Stimulated activated CD4-positive, alpha-beta T cell treated with anti-CD3 and anti-CD28 coated beads, Interleukin-4, amount 100 ng/mL, for 24 hours (primary cell): ENCODE measurements around the gene PPP1R26.

Experiments
- DNase-seq: peaks from one replicate; pipeline ENCODE4 v3.0.0-alpha.2; 2020

The PPP1R26 gene

DNA sequence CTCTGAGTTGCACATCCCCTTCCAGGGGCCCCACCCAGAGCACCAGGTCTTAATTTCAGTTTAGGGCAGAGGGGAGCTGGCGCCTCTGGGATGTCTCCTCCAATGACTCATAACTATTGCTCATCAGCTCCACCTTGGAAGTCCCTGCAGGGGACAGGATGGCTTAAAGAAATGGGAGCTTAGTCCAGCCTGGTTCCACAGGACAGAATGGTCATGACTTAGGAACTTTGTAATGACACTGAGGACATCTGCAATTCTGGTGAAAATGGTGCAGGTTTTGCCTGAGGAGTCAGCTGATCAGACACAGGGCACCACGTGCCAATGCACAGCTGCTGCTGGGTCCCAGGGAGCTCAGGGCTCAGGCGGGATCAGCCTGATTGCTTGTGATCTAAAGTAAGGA lies 16.4 kb upstream of the PPP1R26 start:
- no peak for DNase-seq

DNA sequence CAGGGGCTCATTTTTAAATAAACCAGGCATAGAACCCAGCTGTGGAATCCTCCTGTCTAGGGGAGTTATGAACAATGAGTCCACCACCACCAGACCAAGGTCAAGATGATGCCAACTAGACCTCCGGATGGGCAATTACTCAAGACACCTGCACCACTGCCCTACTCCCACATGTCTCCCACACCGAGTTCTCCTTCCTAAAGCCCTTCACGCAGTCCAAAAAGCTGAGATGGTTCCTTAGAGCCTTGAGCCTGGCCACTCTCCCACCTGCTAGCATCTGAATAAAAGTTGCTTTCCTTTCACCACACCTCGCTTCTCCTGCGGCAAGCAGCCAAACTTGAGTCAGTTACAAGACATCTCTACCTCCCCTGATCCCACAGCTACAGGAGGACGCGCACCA lies 15.4 kb upstream of the PPP1R26 start:
- DNase-seq: no peak

DNA sequence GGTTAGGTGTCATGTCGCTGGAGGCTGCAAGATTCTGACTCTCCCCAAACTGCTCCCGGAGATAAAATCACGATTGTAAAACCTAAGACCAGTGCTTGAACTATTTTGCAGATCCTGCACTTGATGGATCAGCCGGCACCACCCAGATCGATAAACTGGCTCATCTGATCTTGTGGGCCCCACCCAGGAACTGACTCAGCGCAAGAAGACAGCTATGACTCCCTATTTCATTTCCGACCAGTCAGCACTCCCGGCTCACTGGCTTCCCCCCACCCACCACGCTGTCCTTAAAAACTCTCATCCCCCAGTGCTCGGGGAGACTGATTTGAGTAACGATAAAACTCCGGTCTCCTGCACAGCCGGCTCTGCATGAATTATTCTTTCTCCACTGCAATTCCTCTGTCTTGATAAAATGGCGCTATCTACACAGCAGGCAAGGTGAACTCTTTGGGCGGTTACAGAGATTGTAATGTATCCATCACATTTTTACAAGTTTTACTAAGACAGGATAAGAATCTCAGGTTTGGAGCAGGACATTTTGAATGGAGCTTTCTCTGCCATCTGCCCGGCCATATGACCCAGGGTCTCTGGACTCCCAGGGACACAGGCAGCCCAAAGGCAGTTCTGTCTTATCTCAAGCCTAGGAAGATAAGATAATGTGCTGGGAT lies 10.6 kb upstream of the PPP1R26 start:
- peak; percentile 77 for DNase-seq

DNA sequence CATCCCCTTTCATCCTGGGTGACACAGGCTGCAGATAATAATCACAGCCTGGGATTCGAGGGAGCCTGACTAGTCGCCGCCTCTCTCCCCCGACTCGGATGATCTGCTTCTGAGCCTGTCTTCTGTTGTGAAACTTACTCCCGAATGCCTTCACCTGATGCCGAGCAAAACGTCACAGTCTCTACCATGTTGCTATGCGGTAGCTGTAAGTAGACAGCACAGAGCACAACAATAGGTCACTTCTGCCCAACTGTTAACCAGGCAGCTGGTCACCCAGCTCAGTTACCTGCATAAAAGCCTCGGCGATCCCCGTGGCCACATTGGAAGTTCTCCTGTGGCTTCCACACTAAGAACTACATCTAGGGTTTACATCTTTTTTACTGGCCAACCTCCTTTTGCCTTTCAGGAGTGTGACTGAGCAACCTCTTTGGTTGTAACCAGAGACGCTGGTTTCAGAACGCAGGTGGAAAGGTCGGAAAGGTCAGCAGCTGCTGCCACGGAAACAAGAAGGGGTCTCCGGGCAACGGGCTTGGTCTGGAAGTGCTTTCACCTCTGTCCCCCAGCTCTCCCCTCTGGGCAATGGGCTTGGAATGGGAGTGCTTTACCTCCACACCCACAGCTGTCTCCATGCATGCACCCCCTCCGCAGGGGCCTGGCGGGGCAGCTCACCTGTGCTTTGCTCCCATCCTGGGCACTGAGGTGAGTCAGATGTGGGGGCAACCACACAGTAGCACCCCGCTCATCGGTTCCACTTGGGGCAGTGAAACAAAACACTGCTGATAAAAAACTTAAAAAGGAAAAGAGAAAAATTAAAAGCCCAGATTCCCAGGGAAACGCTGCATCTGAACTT lies 7.6 kb upstream of the PPP1R26 start:
- no peak for DNase-seq

DNA sequence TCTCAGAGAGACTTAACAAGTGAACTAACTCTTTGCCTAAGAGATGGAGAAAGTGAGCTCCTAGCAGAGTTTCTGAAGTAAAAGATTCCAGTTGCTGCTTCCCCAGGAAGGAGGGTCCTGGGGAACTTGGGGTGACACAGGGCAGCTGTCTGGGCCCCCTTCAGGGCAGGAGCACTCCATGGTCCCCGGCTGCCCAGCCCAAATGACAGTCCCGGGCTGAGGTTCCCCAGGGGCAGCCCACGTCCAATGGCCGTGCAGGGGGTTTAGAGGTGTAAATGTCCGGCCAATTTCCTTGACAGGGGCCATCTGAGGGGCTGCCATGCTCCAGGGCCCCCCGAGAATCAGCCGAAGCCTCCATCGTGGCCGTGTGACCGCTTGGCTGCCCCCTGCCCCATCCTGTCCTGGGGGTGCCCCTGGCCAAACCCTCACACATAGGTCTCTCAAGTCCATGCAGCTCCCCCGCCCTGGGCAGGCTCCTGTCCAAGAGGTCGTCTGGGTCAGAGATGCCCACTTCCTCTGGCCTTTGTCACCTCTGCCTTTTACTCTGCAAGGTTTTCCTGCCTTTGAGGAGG lies 5.5 kb upstream of the PPP1R26 start:
- no peak for DNase-seq

DNA sequence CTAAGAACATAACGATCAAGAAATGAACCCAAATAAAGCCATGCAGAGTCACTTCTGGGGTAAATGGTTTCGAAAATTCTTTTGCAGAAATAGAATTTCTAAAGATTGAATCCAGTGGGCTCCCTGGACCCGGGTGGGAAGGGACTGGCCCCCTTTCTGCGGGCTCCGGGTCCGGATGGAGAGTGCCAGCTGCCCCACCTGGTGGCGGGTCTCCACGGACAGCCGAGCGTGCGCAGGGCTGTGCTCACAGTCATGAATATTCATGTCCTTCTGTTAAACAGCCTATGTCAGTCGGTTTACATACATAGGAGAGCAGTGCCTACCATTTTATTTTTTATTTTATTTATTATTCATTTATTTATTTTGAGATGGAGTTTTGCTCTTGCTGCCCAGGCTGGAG lies 4.7 kb upstream of the PPP1R26 start:
- DNase-seq: peak; percentile 14

DNA sequence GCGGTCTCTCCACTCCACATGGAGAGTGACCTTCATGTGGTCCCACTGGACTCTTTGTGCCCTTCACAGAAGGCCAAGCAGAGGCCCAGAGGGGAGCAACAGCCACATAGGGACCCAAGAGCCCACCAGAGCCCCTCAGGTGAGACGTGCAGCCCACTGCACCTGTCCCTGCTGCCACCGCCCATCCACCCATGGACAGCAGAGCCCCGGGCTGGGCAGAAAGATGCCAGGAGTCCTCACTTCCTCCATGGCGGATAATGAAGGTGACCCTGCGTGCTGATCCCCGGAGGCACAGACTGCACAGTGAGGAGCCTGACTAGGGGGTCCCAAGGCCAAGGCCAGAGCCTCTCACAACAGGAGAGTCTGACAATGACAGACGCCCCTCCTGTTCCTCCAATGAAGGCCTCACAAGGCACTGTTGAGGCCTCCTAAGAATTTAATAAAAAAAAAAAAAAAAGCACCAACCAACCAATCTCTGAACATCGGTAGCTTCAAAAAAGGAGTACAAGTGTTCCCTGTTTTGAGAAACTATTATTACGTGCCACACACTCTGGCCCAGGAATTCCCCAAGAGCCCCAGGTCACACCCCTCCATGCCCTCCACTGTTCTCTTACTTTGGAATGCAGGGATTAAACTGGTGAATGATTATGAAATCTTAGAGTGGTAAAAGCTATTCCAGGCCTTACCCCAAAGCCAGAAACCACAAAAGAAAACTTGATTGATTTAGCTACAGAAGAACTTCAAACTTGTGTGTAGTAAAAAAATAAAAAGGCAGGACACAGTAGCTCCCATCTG lies 2.8 kb upstream of the PPP1R26 start:
- no peak for DNase-seq

DNA sequence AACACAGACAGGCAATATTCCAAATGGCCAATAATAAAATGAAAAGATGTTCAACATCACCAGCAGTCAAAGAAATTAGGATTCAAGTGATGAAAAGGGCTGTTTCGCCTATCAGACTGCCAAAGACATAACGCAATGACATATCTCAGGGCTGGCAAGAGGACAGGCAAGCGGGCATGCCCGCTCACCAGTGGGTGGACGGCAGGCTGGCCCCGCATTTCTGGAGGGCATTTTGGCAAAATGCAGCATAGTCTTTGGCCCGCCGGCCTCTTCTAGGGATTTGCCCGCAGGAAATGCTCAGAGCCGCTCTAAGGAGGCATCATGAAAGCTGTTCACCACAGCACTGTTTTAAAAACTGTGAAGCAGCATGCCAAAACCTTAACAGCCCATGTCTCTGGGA lies 1.4 kb upstream of the PPP1R26 start:
- no peak for DNase-seq

DNA sequence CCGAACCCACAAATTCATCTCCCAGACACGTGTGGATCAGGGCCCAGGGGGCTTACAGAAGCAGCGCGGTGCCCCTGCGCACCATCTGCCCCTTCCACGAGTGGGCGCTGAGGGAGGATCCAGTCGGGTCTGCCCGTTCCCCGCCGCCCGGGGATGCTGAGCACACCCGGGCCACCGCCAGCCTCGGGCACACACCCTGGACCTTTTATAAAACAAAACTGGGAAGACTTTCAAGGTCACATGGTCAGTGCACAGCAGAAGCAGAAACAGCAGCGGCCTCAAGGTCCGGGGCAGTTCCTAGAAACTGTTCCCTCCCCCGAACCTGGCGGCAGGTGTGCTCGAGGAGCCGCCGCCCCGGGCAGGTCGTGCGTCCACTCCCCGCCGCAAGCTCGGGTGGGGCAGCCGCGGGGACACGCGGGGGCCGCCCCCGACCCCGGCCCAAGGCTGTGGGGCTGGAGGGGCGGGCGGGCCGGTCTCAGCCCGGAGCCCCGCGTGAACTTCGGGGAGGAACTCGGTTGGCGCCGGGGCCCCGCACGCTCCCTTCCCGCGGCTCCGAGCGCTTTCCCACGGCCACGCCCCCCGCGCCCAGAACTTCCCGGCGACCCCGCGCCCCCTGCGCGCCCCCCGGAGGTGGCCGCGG lies 633 bp upstream of the PPP1R26 start:
- no peak for DNase-seq

DNA sequence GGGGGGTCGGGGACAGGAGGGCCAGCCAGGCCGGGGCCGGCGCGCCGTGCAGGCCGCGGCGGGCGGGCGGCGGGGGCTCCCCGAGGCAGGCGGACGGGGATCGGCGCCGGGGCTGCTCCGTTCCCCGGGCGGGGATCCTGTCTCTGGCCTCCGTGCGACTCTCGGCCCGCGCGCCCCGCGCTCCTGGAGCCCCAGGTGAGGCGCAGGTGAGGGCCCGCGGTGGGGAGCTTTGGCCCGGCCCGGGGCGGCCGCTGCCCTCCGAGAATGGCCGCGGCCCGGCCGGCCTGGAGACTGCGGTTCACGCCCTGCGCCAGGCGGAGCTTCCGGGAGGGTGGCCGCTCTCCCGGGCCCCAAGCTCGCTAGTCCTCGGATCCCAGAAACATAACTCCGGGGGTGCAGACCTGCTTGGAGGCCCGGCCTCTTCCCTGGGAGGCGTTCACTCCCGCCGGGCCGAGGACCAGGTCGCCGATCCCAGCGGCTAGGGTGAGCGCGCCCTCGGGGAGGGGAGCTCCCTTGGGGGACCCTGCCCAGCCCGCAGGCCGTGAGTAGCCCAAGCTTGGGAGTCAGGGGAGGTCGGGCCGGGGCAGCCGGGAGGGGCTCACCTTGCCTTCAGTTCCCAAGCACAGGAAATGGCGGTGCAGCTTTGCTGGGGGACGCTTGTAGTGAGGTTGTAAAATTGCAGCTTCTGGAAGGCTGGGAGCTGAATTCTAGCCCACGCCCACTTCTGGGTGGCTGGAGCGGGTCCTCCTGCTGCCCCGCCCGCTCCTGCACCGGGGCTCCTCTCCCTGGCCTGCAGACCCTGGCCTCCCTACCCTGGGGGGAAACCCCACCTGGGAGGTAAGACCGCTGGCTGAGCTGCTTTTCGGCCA lies 723 bp downstream of the PPP1R26 start:
- no peak for DNase-seq

DNA sequence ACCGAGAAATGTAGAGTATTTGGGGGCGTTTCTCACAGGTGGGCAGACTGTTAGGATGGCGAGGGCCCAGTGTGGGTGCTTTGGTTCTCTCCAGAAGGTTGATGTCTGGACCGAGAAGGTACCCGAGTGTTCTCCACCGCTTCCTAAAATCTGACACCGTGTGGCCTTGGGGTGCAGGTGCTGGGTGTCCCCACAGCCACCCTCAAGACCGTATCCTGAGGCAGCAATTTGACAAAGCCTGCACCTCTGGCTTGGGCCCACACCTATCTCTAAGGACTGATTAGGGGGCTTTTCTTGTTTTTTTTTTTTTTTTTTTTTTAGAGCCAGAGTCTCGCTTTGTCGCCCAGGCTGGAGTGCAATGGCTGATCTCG lies 1.3 kb downstream of the PPP1R26 start:
- no peak for DNase-seq

DNA sequence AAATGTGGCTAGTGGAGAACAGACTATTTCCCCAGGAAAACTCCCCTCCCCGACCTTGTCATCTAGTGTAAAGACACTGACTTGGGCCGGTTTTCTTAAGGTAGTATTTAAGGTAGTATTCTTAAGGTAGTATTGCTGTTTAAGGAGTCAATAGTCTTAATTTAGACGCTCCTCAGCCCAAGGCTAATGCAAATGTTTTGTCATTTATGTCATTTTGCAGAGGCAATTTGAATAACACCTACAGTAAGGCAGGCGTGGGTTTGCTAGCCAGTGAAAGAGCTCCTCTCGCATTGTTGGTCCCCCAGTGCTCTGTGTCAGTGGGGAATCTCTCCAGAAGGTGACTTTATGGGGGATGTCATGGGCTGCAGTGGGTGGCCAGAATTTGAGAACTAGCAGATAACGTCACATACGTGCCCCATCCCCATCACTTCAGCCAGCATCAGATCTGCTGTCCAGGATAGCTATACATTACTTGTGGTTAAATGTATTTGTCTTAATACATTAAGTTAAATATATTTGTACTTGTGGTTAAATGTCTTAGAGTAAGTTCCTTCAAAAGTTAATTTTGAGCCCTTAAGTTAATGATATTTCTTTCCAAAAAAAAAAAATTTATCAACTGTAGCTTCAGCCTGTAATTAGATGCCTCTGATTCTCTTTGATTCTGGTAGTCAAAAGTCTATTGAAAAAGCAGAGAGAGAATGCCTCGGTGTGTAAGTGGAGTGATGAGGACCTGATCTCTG lies 2.6 kb downstream of the PPP1R26 start:
- no peak for DNase-seq

DNA sequence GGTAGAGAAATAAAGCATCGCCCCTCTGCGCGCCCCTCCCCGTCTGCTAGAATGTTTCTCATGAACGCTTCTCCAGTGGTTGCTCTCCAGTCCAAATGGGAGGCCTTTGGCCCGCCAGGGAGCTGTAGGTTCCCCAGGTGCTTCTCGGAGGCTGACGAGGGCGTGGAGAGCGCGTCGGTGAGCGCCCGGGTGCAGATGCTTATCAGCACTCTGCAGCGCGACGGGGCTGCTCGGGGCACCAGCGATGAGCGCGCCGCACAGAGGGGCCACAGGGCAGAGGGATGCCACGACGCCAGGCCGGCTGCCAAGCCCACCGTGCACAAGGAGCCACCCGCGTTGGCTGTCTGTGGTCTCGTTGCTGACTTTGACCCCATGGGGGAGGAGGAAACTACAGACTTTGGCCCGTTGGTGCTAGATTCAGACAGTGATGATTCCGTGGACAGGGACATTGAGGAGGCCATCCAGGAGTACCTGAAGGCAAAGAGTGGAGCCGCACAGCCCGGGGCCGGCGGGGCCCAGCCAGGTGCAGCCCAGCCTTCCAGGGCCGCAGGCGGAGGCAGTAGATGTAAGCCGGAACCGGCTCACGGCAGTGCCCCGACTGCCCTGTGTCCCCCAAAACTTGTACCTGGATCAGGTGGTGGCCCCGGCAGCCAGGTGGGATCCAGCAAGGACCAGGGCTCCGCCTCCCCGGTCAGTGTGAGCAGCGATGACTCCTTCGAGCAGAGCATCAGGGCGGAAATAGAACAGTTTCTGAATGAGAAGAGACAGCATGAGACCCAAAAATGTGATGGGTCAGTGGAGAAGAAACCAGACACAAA lies 5.1 kb downstream of the PPP1R26 start:
- no peak for DNase-seq

DNA sequence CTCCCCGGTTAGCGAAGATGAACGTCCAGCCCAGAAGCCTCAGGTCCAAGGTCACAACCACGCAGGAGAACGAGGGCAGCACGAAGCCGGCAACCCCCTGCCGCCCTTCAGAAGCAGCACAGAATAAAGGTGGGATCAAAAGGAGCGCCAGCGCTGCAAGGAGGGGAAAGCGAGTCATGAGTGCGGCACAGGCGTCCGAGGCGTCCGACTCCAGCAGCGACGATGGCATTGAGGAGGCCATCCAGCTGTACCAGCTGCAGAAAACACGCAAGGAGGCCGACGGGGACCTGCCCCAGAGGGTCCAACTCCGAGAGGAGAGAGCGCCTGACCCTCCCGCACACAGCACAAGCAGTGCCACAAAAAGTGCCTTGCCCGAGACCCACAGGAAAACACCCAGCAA lies 5.8 kb downstream of the PPP1R26 start:
- no peak for DNase-seq

DNA sequence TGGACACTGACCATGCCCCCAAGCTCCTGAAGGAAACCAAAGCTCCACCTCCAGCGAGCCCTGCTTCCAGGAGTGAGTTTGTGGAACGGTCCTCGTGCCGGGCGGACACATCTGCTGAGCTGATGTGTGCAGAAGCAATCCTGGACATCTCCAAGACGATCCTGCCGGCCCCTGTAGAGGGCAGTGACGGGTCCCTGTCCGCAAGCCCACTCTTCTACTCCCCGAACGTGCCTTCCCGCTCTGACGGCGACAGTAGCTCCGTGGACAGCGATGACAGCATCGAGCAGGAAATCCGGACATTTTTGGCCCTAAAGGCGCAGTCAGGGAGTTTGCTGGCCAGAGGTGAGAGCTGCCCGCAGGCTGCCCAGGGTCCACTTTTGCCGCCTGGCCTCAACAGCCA lies 6.2 kb downstream of the PPP1R26 start:
- DNase-seq: no peak

DNA sequence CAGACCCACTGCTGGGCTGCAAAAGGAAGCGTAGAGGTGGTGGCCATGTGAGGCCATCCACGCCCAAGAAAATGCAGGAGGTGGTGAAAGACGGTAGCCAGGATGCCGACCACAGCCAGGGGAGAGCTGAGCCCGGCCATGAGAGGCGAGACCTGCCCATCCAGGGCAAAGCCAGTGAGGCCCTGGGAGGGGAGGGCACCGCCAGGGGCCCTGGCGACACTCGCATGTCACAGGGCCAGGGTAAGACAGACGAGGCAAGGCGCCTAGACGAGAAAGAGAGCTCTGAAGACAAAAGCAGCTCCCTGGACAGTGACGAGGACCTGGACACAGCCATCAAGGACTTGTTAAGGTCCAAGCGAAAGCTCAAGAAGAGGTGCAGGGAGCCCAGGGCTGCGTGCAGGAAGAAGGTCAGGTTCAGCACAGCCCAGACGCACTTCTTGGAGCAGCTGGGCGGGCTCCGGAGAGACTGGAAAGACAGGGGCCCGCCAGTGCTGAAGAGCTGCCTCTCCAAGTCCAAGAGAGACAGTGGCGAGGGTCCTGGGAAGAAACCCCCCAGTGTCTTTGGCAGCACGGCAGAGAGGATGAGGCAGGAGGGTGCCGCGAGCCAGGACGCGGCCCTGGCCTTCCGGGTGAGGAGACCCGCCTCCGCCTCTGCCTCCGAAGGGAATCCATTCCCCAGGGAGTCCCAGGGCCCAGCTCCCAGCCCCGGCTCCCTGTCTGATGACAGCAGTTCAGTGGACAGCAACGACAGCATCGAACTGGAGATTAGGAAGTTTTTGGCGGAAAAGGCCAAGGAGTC lies 6.9 kb downstream of the PPP1R26 start:
- DNase-seq: no peak

DNA sequence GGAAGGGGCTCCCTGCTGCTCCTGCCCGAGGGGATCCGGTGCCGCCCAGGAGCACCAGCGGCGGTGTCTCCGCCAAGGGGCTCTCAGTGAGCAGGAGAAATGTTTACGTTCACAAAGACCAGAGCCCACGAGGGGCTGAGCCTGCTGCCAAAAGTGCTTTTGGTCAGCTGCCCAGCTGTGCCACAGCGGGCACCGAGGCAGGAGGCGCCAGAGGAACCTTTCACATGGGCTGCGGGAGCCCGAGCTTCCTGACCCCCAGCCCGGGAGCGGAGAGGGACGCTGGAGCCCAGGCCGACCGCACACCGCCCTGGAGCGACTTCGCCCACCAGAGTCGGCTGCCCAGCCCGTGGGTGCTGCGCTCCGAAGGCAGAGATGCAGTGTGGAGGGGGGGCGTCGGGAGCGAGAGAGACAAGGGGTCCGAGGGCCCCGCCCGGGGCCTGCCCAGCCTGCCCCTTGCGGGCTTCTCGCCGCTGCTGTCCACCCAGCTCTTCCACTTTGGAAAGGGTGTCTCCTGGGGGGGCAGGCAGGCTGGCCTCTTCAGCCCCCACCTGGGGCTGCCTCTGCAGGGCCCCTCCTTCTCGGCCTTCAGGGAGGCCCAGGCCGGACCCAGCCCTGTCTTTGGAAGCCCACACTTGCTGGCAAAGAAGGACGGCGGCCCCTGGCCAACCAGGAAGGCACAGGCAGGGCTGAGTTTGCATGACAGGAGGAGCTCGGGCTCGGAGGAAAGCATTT lies 7.9 kb downstream of the PPP1R26 start:
- no peak for DNase-seq

DNA sequence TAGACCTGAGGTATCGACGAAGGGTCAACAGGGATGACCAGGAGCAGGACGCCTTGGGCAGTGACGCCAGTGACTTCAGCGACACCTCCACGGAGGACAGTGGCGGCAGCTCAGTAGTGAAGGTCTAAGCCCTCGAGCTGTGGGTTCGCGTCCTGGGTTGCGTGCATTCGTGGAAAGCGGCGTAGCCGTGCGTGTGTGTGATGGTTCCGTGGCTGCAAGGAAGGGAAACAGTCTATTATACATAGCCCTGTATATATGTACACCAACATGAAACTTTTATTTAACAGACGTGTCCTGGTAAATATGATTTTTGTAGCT lies 8.4 kb downstream of the PPP1R26 start:
- no peak for DNase-seq

DNA sequence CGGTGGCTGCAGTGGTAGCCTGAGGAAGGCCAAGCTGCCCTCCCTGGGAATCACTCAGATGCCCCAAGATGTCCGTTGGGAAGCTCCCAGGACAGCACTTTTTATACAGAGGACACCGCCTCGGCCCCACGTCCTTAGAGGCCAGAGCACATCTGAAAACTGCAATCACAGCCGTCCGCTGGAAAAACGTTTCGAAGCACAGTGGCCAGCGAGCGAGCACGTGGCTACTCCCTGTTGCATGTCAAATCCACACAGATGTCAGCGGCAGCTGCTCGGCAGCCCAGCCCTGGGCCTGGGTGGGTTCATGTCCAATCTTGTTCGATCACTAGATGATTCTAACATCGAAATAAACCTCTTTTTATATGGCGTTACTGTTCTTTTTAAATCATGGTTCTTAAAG lies 8.9 kb downstream of the PPP1R26 start:
- no peak for DNase-seq
